GM12878 (cell line): ENCODE measurements around the gene IZUMO1. TPM values are rescaled to one million over a fixed set of nuclear protein-coding genes. Genes with fewer than 3 reads are reported as not detected.

Source experiments
- ATAC-seq: fragments of 200-7000 bp; cut with Tn5 transposase; 3 replicates; pipeline ENCODE4 v1.9.1; 2020; ENCODE audit warnings: mild to moderate bottlenecking, moderate library complexity
- BruUV-seq: library from RNA; stranded (reverse); fragments of 400-500 nt; replicated peaks from 2 replicates; lab custom pipeline; 2021; lab: Mats Ljungman, UMichigan
- CTCF ChIA-PET: fragments of 300-600 bp; sonication (Branson Sonifier 250); formaldehyde crosslinking; extraction: SDS; loops from one replicate; lab custom pipeline; 2021; ENCODE audit warnings: inconsistent platforms; lab: Yijun Ruan, JAX
- POLR2A ChIA-PET: fragments of 350-600 bp; formaldehyde crosslinking; extraction: SDS; loops from one replicate; lab custom pipeline; 2021; ENCODE audit warnings: inconsistent platforms; lab: Charles Lee
- RAD21 ChIA-PET: fragments of 300-600 bp; sonication (Branson Sonifier 250); formaldehyde crosslinking; loops from one replicate; lab custom pipeline; 2023; ENCODE audit warnings: antibody characterized with exemption; ENCODE audit not compliant: unreplicated experiment; lab: Charles Lee
- SMC1A ChIA-PET: fragments of 300-600 bp; sonication (Branson Sonifier 250); formaldehyde crosslinking; loops from one replicate; lab custom pipeline; 2023; ENCODE audit not compliant: unreplicated experiment, uncharacterized antibody; lab: Charles Lee
- DNase-seq: peaks from one replicate; pipeline ENCODE4 v3.0.0-alpha.2; 2011; ENCODE audit warnings: low read depth, low spot score
- FAIRE-seq: peaks from 3 replicates; lab custom pipeline; 2011; peaks lifted over from hg19 to GRCh38; lab: Jason Lieb, UNC
- H2AFZ ChIP-seq: 2 replicates; pipeline ENCODE4 v1.6.0; 2011; ENCODE audit warnings: low read depth, low read length, control low read depth; ENCODE audit not compliant: control insufficient read depth
- H3K27ac ChIP-seq: 2 replicates; pipeline ENCODE4 v1.5.1; 2011; ENCODE audit warnings: control low read depth; ENCODE audit not compliant: control insufficient read depth, insufficient read depth
- H3K27me3 ChIP-seq, 2 experiments: replicated peaks in 1 of 2; 2 replicates each; pipeline versions ENCODE4 v1.6.0 to v1.6.1; 2011; ENCODE audit warnings: low read length in 1 of 2; ENCODE audit not compliant: control insufficient read depth in 2 of 2, insufficient read depth in 2 of 2
- H3K36me3 ChIP-seq, 2 experiments: 2 replicates each; pipeline ENCODE4 v1.5.1; 2011; ENCODE audit warnings: low read length in 1 of 2; ENCODE audit not compliant: control insufficient read depth in 2 of 2, insufficient read depth in 2 of 2
- H3K4me1 ChIP-seq: 2 replicates; pipeline ENCODE4 v1.6.1; 2011; ENCODE audit warnings: mild to moderate bottlenecking, low read length, moderate library complexity, mixed read lengths; ENCODE audit not compliant: control insufficient read depth, insufficient read depth
- H3K4me2 ChIP-seq: 2 replicates; pipeline ENCODE4 v1.6.0; 2011; ENCODE audit warnings: control low read depth; ENCODE audit not compliant: control insufficient read depth, insufficient read depth
- H3K4me3 ChIP-seq: fragments of 200-600 bp; sonication (generic); 2 replicates; pipeline ENCODE4 v1.5.1; 2016
- H3K79me2 ChIP-seq: 2 replicates; pipeline ENCODE4 v1.6.0; 2011; ENCODE audit warnings: low read length; ENCODE audit not compliant: control insufficient read depth, insufficient read depth
- H3K9ac ChIP-seq: 2 replicates; pipeline ENCODE4 v1.8.0; 2011; ENCODE audit warnings: low read length, control low read depth, mixed read lengths; ENCODE audit not compliant: control insufficient read depth, insufficient read depth
- H3K9me3 ChIP-seq: replicated peaks from 3 replicates; pipeline ENCODE4 v1.5.1; 2011; ENCODE audit warnings: mild to moderate bottlenecking, low read length; ENCODE audit not compliant: control insufficient read depth, insufficient read depth
- H4K20me1 ChIP-seq: 2 replicates; pipeline ENCODE4 v1.6.0; 2011; ENCODE audit not compliant: control insufficient read depth, insufficient read depth
- E2F8 ChIP-seq: fragments of 450-650 bp; IDR thresholded peaks from 2 replicates; pipeline ENCODE4 v1.6.1; 2018; ENCODE audit warnings: mild to moderate bottlenecking, low read depth, moderate library complexity; ENCODE audit not compliant: partially characterized antibody
- EED ChIP-seq: sonication (generic); IDR thresholded peaks from 2 replicates; pipeline ENCODE4 v1.6.1; 2016; ENCODE audit warnings: antibody characterized with exemption, low read depth
- SIX5 ChIP-seq: IDR thresholded peaks from 2 replicates; pipeline ENCODE4 v1.6.1; 2011; ENCODE audit warnings: mild to moderate bottlenecking, low read depth, low read length, moderate library complexity; ENCODE audit not compliant: severe bottlenecking
- ZZZ3 ChIP-seq: IDR thresholded peaks from 2 replicates; pipeline ENCODE4 v1.6.1; 2011; ENCODE audit warnings: low read depth; ENCODE audit not compliant: control insufficient read depth, insufficient read length
- WGBS: methylation state at CpG from one replicate; pipeline ENCODE4 v1.1.6; 2016; ENCODE audit warnings: low lambda C conversion rate; ENCODE audit not compliant: insufficient replicate concordance, insufficient coverage; ENCODE audit errors: missing lambda C conversion rate; 5-methylcytosine and 5-hydroxymethylcytosine counted together
- in situ Hi-C: fragments of 300-500 bp; cut with MboI; formaldehyde crosslinking; loops from 9 replicates; pipeline ENCODE4 v1.14.3; 2018; ENCODE audit warnings: mixed read lengths
- intact Hi-C: fragments of 100-400 bp; cut with micrococcal nuclease; formaldehyde crosslinking; loops from one replicate; pipeline ENCODE4 v1.14.2; 2022; ENCODE audit not compliant: unreplicated experiment
- polyA plus RNA-seq, 11 experiments: library from polyadenylated mRNA; depleted of rRNA in 4 of 11; unstranded in 6 of 11; stranded (reverse) in 5 of 11; fragments of >200 nt; fragmentation: Nextera tagmentation in 4 of 11; fragmentation: Illumina TruSeq in 1 of 11; extraction: Ambion mirVana in 4 of 11; extraction: Trizol in 1 of 11; gene quantifications; 1 replicate in 1 of 11; 2 replicates in 10 of 11; pipeline versions ENCODE4 v1.2.1 to v1.2.3, GENCODE V29; 2011 to 2016; ENCODE audit warnings: inconsistent platforms in 2 of 11, missing spikeins in 2 of 11, low read depth in 1 of 11
- total RNA-seq, 4 experiments: library from RNA; depleted of rRNA in 3 of 4; stranded (reverse); fragments of >200 nt in 3 of 4; fragmentation: Illumina TruSeq in 1 of 4; extraction: Trizol in 1 of 4; gene quantifications; 2 replicates each; pipeline versions ENCODE4 v1.2.1 to v1.2.3, GENCODE V29; 2013 to 2021
- TF ChIP-seq, protein P1 (sequence below): fragments of 450-650 bp; IDR thresholded peaks from 2 replicates; pipeline ENCODE4 v1.6.1; 2017; ENCODE audit warnings: borderline replicate concordance
- TF ChIP-seq, protein P2 (sequence below): IDR thresholded peaks from 2 replicates; pipeline ENCODE4 v1.6.1; 2011; ENCODE audit warnings: borderline replicate concordance, low read depth, mild to moderate bottlenecking, moderate library complexity, low read length; ENCODE audit not compliant: insufficient read depth, poor library complexity, severe bottlenecking

Gene IZUMO1
- total and polyA plus RNA-seq, 10 of the 15 experiments (the other 5 are each of a cell fraction or from before 2014, with no cell fraction given) = not detected

GRCh38 chr19:48750351-48750750 is 3.6 kb upstream of the IZUMO1 start:
- Histone ChIP-seq H3K4me3 (no peak overlapping the region), H3K27ac (no peak overlapping the region), H4K20me1 (no peaks in the 10 kb centered on the region), H3K4me2 (no peak overlapping the region), H3K36me3 (no peaks in the 10 kb centered on the region), H3K9me3 (peaks cover 2% of the 10 kb centered on the region; the same call in 1 of the 3 replicates), H2AFZ (no peak overlapping the region), H3K9ac (no peak overlapping the region), H3K79me2 (no peaks in the 10 kb centered on the region), H3K27me3 (peaks cover 2 to 6% of the 10 kb centered on the region in 2 experiments; a peak in 3 of 4 replicates), H3K4me1 (no peaks in the 10 kb centered on the region)
- no peak for TF ChIP-seq ZZZ3
- TF ChIP-seq, protein P1, sequence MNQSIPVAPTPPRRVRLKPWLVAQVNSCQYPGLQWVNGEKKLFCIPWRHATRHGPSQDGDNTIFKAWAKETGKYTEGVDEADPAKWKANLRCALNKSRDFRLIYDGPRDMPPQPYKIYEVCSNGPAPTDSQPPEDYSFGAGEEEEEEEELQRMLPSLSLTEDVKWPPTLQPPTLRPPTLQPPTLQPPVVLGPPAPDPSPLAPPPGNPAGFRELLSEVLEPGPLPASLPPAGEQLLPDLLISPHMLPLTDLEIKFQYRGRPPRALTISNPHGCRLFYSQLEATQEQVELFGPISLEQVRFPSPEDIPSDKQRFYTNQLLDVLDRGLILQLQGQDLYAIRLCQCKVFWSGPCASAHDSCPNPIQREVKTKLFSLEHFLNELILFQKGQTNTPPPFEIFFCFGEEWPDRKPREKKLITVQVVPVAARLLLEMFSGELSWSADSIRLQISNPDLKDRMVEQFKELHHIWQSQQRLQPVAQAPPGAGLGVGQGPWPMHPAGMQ = no peak
- TF ChIP-seq, protein P2, sequence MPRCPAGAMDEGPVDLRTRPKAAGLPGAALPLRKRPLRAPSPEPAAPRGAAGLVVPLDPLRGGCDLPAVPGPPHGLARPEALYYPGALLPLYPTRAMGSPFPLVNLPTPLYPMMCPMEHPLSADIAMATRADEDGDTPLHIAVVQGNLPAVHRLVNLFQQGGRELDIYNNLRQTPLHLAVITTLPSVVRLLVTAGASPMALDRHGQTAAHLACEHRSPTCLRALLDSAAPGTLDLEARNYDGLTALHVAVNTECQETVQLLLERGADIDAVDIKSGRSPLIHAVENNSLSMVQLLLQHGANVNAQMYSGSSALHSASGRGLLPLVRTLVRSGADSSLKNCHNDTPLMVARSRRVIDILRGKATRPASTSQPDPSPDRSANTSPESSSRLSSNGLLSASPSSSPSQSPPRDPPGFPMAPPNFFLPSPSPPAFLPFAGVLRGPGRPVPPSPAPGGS = no peak
- no peak for TF ChIP-seq EED
- no peak for TF ChIP-seq E2F8
- TF ChIP-seq SIX5 = no peak
- ChIA-PET RAD21 (no interaction called here), CTCF (no interaction called here), POLR2A (no interaction called here), SMC1A (no interaction called here)
- ATAC-seq (no peak), FAIRE-seq (no peak), DNase-seq (no peak)
- 65% methylated on average over 28 of the region's 31 CpGs for WGBS
- intact Hi-C loops = no loop called here
- BruUV-seq = no TSS peak
- in situ Hi-C loops = no loop called here
